Right lobe of liver (tissue), 6 donors: ENCODE measurements around the gene GNPNAT1. TPM values are rescaled to one million over a fixed set of nuclear protein-coding genes. Genes with fewer than 3 reads are reported as not detected.

ENCODE experiments used
- ATAC-seq, 4 donors: fragments of 200-7000 bp; cut with Tn5 transposase; one replicate each; pipeline ENCODE4 v1.9.1; 2020; ENCODE audit warnings: mild to moderate bottlenecking in 4 of 4, moderate library complexity in 4 of 4
- DNase-seq, 3 donors: peaks; one replicate each; pipeline ENCODE4 v3.0.0-alpha.2; 2020
- H3K27ac ChIP-seq, 3 donors: fragments of 200-600 bp; one replicate each; pipeline ENCODE4 v1.8.0; 2022
- H3K27me3 ChIP-seq, 2 donors: fragments of 200-600 bp; one replicate each; pipeline ENCODE4 v1.8.0; 2022
- H3K36me3 ChIP-seq, 4 donors: fragments of 200-600 bp; sonication (generic) in 1 of 4; one replicate each; pipeline versions ENCODE4 v1.5.1 to v1.8.0; 2017 to 2022; ENCODE audit warnings: control low read depth in 1 of 4
- H3K4me1 ChIP-seq, 4 donors: fragments of 200-600 bp; sonication (generic) in 1 of 4; one replicate each; pipeline versions ENCODE4 v1.5.1 to v1.8.0; 2017 to 2022; ENCODE audit warnings: control low read depth in 1 of 4
- H3K4me3 ChIP-seq, 3 donors: fragments of 200-600 bp; one replicate each; pipeline ENCODE4 v1.8.0; 2022
- H3K9me3 ChIP-seq, 4 donors: fragments of 200-600 bp; sonication (generic) in 1 of 4; one replicate each; pipeline versions ENCODE4 v1.5.1 to v1.8.0; 2017 to 2022; ENCODE audit warnings: control low read depth in 1 of 4
- POLR2A ChIP-seq: fragments of 450-650 bp; IDR thresholded peaks from one replicate; pipeline ENCODE4 v1.6.1; 2017; ENCODE audit warnings: antibody characterized with exemption, mild to moderate bottlenecking
- WGBS: methylation state at CpG from one replicate; pipeline ENCODE4 v1.1.6; 2018; ENCODE audit warnings: low coverage, low lambda C conversion rate; ENCODE audit not compliant: insufficient coverage; ENCODE audit errors: missing lambda C conversion rate; 5-methylcytosine and 5-hydroxymethylcytosine counted together
- intact Hi-C, 2 donors: fragments of 100-400 bp; cut with DNase I; formaldehyde crosslinking; loops; one replicate each; pipeline versions ENCODE4 v1.11.2 to v1.14.1; 2022
- total RNA-seq, 6 experiments: library from RNA; depleted of rRNA in 2 of 6; stranded (reverse); fragments of >200 nt in 2 of 6; fragmentation: NEBNext Ultra II Directional in 3 of 6; extraction: Animal tissue kit (Norgen Biotek cat#: 25700) in 3 of 6; gene quantifications; one replicate each; pipeline versions ENCODE4 v1.1.0 to v1.2.4, GENCODE V29; 2016 to 2023
- TF ChIP-seq, protein P1 (sequence below), 4 donors: fragments of 200-600 bp in 3 of 4; fragments of 450-650 bp in 1 of 4; IDR thresholded peaks; one replicate each; pipeline versions ENCODE4 v1.5.1 to v1.8.0; 2016 to 2022; ENCODE audit warnings: antibody characterized with exemption in 4 of 4, mild to moderate bottlenecking in 2 of 4
- donor health status: DM: no; HTN: yes; CAD: no.
- donor health status: DM: no; HTN: no; CAD: no.
- donor health status: DM: no; HTN: no; CAD: no.
- donor health status: DM: no; HTN: yes; CAD: no.
- donor health status: DM: no; HTN: yes; CAD: no.

GNPNAT1 gene
- total RNA-seq, 6 experiments from 2014 or later, result 31.4 to 47.6 (median 43.2) TPM

DNA sequence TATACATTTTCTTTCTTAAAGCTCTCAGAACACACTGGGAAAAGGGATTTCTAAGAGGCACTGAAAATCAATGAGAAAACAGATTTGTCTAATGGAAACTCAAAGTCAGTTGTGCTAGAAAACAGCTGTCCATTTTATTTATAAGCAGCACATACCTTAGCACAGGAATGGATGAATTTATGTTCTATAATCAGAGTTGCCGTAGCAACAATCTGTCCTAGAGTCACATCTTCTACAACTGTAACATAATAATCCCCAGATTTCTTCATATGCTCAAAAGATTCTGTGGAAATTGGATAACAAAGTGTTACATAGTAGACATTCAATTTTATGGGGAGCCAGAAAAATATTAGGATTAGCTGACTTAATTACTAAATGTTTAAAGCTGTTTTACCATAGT is 9.8 kb downstream of the GNPNAT1 start:
- ATAC-seq (no peak), DNase-seq (no peak)
- Histone ChIP-seq H3K27ac (peak overlapping the region in 1 of 3 donors; percentile 7), H3K4me1 (peaks cover 0 to 26% (median 4%) of the 10 kb centered on the region in 4 donors), H3K36me3 (peaks cover 0 to 36% (median 11%) of the 10 kb centered on the region in 4 donors), H3K4me3 (no peak overlapping the region), H3K9me3 (no peaks in the 10 kb centered on the region), H3K27me3 (no peaks in the 10 kb centered on the region)
- intact Hi-C loops, result no loop called here
- TF ChIP-seq, protein P1, sequence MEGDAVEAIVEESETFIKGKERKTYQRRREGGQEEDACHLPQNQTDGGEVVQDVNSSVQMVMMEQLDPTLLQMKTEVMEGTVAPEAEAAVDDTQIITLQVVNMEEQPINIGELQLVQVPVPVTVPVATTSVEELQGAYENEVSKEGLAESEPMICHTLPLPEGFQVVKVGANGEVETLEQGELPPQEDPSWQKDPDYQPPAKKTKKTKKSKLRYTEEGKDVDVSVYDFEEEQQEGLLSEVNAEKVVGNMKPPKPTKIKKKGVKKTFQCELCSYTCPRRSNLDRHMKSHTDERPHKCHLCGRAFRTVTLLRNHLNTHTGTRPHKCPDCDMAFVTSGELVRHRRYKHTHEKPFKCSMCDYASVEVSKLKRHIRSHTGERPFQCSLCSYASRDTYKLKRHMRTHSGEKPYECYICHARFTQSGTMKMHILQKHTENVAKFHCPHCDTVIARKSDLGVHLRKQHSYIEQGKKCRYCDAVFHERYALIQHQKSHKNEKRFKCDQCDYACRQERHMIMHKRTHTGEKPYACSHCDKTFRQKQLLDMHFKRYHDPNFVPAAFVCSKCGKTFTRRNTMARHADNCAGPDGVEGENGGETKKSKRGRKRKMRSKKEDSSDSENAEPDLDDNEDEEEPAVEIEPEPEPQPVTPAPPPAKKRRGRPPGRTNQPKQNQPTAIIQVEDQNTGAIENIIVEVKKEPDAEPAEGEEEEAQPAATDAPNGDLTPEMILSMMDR (IDR thresholded peaks at IDR 0.05), result no peak
- no peak for TF ChIP-seq POLR2A
- WGBS, result 88% methylated on average over 1 of the region's 1 CpG

DNA sequence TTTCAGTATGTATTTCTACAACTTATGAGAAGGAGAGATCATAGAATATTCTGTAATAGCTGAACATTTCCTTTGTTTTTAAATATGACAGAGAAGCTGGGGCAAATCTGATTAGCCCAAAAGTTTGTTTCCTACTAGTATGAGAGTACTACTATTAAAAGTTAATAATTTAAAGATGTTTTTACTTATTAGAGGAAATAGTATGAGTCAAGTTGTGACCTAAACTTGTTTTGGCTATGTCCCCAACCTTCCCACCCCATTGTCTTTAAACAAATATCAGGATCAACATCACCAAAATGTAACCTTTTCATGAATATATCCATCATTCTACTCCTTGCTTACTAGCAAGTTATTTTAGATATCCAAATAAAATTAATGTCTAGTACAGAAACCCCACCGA is 10.5 kb downstream of the GNPNAT1 start:
- H3K4me3 ChIP-seq, result no peak overlapping the region
- TF ChIP-seq POLR2A, result no peak
- TF ChIP-seq, protein P1 (IDR thresholded peaks at IDR 0.05), result no peak
- H3K9me3 ChIP-seq, result no peaks in the 10 kb centered on the region
- no peak overlapping the region for H3K27ac ChIP-seq
- DNase-seq (no peak), ATAC-seq (peak in 1 of 4 donors; percentile 71)
- no peaks in the 10 kb centered on the region for H3K27me3 ChIP-seq
- H3K4me1 ChIP-seq, result peaks cover 0 to 26% (median 4%) of the 10 kb centered on the region in 4 donors
- 77% methylated on average over 1 of the region's 1 CpG for WGBS
- H3K36me3 ChIP-seq, result peaks cover 0 to 43% (median 11%) of the 10 kb centered on the region in 4 donors
- intact Hi-C loops, result no loop called here

DNA sequence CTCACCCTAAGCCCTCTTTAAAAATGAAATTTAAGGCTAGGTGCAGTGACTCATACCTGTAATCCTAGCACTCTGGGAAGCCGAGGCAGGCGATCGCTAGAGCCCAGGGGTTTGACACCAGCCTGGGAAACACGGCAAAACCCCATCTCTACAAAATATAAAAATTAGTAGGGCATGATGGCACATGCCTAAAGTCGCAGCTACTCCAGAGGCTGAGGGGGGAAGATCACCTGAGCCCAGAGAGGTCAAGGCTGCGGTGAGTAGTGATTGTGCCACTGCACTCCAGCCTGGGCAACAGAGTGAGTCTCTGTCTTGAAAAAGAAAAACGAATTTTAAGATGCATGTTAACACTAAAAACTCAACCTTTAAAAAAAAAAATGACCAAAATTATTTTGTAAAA is 12.7 kb downstream of the GNPNAT1 start:
- intact Hi-C loops, result no loop called here
- ATAC-seq (no peak), DNase-seq (no peak)
- peaks cover 0 to 56% (median 13%) of the 10 kb centered on the region in 4 donors for H3K36me3 ChIP-seq
- WGBS, result 94% methylated on average over 6 of the region's 7 CpGs
- H3K27ac ChIP-seq, result no peak overlapping the region
- H3K4me3 ChIP-seq, result no peak overlapping the region
- TF ChIP-seq POLR2A, result no peak
- TF ChIP-seq, protein P1 (IDR thresholded peaks at IDR 0.05), result no peak
- H3K4me1 ChIP-seq, result peaks cover 0 to 26% (median 4%) of the 10 kb centered on the region in 4 donors
- no peaks in the 10 kb centered on the region for H3K27me3 ChIP-seq
- no peaks in the 10 kb centered on the region for H3K9me3 ChIP-seq

DNA sequence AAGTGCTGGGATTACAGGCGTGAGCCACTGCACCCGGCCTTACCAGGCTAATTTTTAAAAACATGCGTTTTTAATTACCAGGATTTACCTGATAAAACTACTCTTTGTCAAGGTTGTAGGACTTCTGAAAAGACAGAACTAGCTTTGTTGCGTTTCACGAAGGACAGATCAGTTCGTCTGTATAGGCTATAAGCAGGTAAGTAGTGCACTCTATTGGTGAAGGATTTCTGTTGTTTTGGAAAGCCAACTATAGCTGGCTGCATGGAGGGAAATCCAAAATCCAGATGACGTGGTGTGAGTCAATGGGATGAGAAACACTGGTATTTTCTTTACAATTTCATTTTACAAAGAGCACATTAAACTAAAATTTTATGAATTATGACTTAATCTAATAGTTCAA is 14.6 kb downstream of the GNPNAT1 start:
- Histone ChIP-seq H3K27me3 (no peaks in the 10 kb centered on the region), H3K4me3 (no peak overlapping the region), H3K27ac (no peak overlapping the region), H3K36me3 (peaks cover 0 to 62% (median 15%) of the 10 kb centered on the region in 4 donors), H3K4me1 (peaks cover 0 to 16% (median 0%) of the 10 kb centered on the region in 4 donors), H3K9me3 (no peaks in the 10 kb centered on the region)
- no peak for TF ChIP-seq POLR2A
- TF ChIP-seq, protein P1 (IDR thresholded peaks at IDR 0.05), result no peak
- no peak for DNase-seq
- ATAC-seq, result peak; percentile 14 to 46 (median 25)
- 90% methylated on average over 6 of the region's 7 CpGs for WGBS
- intact Hi-C loops, result no loop called here

DNA sequence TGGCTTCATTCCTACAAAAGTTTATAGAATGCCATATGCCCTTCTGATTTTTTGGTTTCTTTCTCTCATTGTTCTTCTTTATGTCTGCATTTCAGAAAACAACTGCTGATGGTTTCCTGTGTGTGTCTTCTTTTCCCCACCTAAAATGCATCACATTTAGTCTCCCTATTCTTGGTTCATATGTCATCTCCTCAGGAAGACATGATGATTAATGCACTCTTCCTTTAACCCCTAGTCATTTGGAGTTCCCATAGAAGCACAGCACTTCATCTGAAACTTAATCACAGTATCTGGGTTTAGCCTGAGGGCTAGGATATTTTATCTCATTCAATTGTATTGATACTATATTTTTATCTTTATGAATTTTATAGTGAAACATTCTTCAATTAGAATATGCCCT is 21.5 kb downstream of the GNPNAT1 start:
- H3K4me1 ChIP-seq, result no peaks in the 10 kb centered on the region
- H3K36me3 ChIP-seq, result peaks cover 0 to 53% (median 29%) of the 10 kb centered on the region in 4 donors
- no peak overlapping the region for H3K27ac ChIP-seq
- intact Hi-C loops, result no loop called here
- H3K4me3 ChIP-seq, result no peak overlapping the region
- H3K9me3 ChIP-seq, result no peaks in the 10 kb centered on the region
- DNase-seq, result no peak
- no peak for ATAC-seq
- H3K27me3 ChIP-seq, result no peaks in the 10 kb centered on the region
- TF ChIP-seq, protein P1 (IDR thresholded peaks at IDR 0.05), result no peak
- TF ChIP-seq POLR2A, result no peak
